ENCODE data around the gene RNF43.

DNA sequence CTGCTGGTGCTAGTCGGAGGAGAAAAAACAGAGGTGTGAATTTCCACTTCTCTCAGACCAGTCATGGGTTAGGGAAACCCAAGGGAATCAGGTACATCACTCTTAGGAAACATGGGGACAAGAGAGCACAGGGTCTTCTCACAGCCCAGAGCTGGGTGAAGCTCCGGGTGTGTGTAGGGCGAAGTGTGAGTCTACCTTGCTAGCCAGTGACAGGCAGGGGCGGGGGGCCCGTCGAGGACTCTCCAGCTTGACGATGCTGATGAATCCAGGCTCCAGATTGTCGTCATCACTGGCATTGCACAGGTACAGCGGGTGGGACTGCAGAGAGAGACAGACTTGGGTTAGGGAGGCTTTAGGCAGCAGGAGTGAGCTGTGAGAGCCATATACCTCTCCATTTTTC lies 46.6 kb downstream of the RNF43 start:
- TF ChIP-seq, protein P1, sequence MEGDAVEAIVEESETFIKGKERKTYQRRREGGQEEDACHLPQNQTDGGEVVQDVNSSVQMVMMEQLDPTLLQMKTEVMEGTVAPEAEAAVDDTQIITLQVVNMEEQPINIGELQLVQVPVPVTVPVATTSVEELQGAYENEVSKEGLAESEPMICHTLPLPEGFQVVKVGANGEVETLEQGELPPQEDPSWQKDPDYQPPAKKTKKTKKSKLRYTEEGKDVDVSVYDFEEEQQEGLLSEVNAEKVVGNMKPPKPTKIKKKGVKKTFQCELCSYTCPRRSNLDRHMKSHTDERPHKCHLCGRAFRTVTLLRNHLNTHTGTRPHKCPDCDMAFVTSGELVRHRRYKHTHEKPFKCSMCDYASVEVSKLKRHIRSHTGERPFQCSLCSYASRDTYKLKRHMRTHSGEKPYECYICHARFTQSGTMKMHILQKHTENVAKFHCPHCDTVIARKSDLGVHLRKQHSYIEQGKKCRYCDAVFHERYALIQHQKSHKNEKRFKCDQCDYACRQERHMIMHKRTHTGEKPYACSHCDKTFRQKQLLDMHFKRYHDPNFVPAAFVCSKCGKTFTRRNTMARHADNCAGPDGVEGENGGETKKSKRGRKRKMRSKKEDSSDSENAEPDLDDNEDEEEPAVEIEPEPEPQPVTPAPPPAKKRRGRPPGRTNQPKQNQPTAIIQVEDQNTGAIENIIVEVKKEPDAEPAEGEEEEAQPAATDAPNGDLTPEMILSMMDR (IDR thresholded peaks at IDR 0.05; ENCODE audit: low read depth, low read length) = no peak
- no peak for TF ChIP-seq EZH2phosphoT487 (IDR thresholded peaks at IDR 0.05; ENCODE audit: low read depth)

Data from OCI-LY3 (cell line).